NCI-H2196 (cell line): Measurements from ENCODE around the gene STAG1.
A peak's percentile ranks its signal among the peaks of the same experiment; 100 is the strongest.
"Not testable (repeated sequence)": the region's sequence is repeated elsewhere in the genome, so short reads cannot be mapped to it uniquely, and the experiment has no call there.

Source experiments
- DNase-seq: peaks from one replicate; lab custom pipeline; 2025; ENCODE audit not compliant: unreplicated experiment; lab: John Stamatoyannopoulos, UW

STAG1 gene

DNA sequence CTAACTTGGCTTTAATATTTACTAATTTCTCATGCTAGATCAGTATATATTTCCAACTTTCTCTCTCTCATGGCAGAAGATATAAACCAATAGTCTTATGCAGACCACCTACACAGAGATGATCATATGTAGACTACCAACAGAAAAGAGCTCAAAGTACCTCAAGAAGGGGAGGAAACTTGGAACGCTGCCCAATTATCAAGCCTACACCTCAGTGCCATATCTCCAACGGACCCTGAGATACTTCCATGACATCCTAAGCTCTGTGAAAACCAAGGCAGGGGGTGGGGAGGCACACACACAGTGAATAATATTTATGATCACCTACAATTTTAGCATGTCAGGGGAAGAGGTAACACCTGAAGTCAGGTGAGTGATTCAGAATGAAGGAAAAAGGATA is 100.6 kb downstream of the STAG1 start:
- DNase-seq, result no peak

- DNase-seq, result no peak
Measured at GRCh38 chr3:136650461-136650860, 101.7 kb downstream of the STAG1 start.

DNA sequence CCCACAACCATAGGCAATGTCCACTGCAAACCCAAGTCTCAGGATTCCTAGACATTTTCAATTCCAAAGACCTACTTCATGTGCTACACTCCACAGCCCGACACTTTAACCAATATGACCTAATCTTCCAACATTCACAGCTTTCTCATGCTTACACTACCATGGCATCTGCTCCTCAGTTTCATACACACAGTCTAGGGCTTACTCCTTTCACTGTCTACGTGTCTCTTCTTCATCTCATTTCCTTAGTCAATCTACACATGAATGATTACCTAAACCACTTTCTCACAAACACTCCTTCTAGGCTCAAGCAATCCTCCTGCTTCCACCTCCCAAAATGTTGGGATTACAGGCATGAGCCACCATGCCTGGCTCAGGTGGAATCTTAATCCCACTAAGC is 106.3 kb downstream of the STAG1 start:
- no peak for DNase-seq

GRCh38 chr3:136644212-136644611 is 108.0 kb downstream of the STAG1 start:
- DNase-seq, result no peak

DNA sequence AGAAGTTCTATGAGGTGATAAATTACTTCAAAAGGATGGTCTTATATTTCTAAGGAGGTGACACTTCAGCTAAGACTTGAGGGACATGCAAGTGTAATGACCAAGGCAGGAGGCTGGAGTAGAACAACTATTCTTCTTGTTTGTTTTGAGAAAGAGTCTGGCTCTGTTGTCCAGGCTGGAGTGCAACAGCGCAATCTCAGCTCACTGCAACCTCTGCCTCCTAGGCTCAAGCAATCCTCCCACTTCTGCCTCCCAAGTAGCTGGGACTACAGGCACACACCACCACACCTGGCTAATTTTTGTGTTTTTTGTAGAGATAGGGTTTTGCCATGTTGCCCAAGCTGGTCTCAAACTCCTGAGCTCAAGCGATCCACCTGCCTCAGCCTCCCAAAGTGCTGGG is 108.8 kb downstream of the STAG1 start:
- DNase-seq, result not testable (repeated sequence)

DNA sequence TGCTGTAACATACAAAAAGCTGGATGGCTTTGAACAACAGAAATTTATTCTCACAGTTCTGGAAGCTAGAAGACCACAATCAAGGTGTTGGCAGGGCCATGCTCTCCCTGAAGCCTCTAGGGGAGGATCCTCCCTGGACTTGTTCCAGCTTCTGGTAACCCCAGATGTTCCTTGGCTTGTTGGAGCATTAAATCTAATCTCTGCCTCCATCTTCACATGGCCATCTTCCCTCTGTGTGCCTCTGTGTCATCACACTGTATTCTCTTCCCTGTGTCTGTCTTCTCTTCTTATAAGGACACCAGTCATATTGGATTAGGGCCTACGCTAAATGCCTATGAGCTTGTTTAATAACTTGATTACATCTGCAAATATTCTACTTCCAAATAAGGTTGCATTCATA is 109.5 kb downstream of the STAG1 start:
- no peak for DNase-seq

DNA sequence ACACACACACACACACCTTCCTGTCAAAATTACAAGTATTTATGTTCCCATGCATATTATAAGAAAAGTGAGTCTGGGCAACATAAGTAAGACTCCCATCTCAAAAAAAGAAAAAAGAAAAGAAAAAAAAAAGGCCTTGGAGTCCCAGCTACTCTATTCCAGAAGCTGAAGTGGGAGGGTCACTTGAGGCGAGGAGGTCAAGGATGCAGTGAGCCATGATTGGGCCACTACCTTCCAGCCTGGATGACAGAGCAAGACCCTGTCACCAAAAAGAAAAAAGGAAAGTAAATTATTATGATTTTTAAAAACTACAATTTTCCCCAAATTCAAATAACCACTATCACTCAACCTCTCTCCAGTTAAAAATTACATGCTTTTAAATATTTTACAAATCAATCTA is 113.1 kb downstream of the STAG1 start:
- no peak for DNase-seq

GRCh38 chr3:136637176-136637575 is 115.0 kb downstream of the STAG1 start:
- no peak for DNase-seq

DNA sequence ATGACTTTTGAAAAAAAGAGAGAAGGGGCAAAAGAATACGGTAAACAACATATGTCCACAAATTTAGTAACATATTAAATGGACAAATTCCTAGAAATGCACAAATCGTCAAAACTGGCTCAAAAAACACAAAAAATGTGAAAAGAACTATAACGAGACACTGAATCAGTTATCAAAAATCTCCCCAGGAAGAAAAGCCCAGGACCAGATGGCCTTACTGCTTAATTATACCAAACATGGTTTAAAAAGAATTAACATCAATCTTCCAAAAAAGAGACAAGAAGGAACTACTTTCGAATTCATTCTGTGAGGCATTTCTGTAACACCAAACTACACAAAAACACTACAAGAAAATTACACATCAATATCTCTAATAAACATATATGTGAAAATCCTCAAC is 117.4 kb downstream of the STAG1 start:
- no peak for DNase-seq

DNA sequence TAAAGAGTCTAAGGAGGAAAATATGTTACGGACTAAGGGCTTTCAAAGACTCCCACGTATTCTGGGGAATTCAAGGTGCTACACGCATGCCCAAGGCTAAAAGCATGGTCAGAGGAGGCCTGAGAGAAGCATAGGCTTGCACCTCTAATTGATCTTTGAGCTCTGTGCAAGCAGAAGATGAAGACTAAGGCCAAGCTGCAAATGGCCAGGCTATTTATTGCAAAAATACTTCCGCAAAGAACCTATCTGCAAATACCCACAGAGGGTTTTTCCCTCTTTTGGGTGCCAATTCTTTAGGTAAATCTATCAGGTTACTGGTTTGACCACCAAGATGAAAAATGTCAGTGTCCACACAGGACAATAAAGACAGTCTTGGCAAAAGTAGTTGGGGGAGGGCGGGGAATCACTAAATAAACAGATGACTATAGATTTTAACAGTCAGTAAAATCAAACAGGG is 119.5 kb downstream of the STAG1 start:
- DNase-seq, result peak; percentile 76

- DNase-seq, result no peak
Measured at GRCh38 chr3:136631424-136631823, 120.8 kb downstream of the STAG1 start.

DNA sequence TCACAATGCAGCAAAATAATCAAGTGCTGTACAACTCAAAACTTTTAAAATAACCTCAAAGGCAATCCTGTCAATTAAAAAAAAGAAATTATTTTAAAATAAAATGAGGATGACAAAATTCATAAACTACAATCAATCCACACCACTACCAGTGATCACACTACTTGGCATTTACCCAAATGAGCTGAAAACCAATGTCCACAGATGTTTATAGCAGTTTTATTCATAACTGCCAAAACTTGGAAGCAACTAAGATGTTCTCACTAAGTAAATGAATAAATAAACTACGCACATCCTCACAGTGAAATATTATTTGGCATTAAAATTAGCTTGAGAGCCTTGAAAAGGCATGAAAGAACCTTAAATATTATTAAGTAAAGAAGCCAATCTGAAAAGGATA is 121.3 kb downstream of the STAG1 start:
- DNase-seq, result no peak

GRCh38 chr3:136626493-136626892 is 125.7 kb downstream of the STAG1 start:
- DNase-seq, result no peak

GRCh38 chr3:136624894-136625815 is 127.0 kb downstream of the STAG1 start:
- DNase-seq, result peak; percentile 32

- no peak for DNase-seq
Measured at GRCh38 chr3:136624371-136624770, 127.8 kb downstream of the STAG1 start.

- DNase-seq, result no peak
Measured at GRCh38 chr3:136621628-136622027, 130.6 kb downstream of the STAG1 start.

GRCh38 chr3:136620436-136620835 is 131.7 kb downstream of the STAG1 start:
- no peak for DNase-seq

DNA sequence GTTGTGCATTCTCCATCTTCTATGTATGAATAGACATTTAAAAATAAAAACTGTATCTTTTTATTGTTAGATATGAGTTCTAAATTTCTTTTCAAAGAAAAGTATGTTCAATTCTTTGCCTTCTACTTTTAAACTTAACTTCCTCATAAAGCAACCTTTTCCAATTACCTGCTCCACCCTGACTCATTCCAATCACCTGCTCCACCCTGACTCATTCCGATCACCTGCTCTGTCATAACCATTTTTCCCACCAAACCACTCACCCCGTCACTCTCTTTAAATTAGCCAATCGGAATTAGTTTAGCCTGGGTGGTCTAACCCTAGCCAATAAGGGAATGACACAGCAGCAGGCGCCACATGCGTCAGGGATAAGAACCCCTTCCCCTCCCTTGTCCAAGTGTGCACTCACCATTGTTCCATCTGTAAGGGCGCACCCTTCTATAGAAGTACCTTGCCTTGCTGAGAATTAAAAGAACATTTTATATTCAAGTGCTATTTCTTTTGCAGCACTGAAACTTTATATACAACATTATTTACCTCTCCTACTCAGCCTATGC is 134.1 kb downstream of the STAG1 start:
- not testable (repeated sequence) for DNase-seq

GRCh38 chr3:136617198-136617597 is 135.0 kb downstream of the STAG1 start:
- DNase-seq, result no peak

DNA sequence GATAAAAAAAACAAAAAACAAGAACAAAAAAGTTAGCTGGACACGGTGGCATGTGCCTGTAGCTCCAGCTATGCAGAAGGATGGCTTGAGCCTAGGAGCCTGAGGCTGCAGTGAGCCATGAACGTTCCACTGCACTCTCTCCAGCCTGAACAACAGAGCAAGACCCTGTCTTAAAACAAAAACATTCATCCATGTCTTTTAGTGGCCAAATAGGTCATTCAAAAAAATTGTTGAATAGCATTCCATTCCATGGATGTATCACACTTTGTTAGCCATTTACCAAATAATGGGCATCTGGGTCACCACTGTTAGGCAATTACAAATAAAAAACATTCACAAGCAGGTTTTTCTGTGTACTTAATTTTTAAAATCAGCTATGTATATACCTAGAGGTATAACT is 139.7 kb downstream of the STAG1 start:
- DNase-seq, result no peak

- no peak for DNase-seq
Measured at GRCh38 chr3:136606990-136607389, 145.2 kb downstream of the STAG1 start.

DNA sequence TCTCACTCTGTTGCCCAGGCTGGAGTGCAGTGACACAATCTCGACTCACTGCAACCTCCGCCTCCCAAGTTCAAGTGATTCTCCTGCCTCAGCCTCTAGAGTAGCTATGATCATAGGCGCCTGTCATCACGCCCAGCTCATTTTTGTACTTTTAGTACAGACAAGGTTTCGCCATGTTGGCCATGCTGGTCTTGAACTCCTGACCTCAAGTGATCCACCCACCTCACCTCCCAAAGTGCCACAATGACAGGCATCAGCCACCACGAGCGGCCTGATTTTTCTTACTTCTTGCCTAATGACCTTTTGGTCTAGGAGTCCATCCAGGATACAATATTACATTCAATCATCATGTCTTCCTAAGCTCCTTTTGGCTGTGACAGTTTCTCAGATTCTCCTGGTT is 146.0 kb downstream of the STAG1 start:
- DNase-seq, result not testable (repeated sequence)
